GM12878 (cell line): ENCODE measurements around the gene GLIPR1L1.

Experiments used
- ATF3 ChIP-seq: IDR thresholded peaks from 2 replicates; pipeline ENCODE4 v1.6.1; 2011; ENCODE audit warnings: low read depth, mild to moderate bottlenecking, low read length, moderate library complexity, borderline replicate concordance; ENCODE audit errors: extremely low read depth
- HDAC2 ChIP-seq: fragments of 200-600 bp; sonication (generic); IDR thresholded peaks from 2 replicates; pipeline ENCODE4 v1.6.1; 2017
- TF ChIP-seq, protein P1 (sequence below): IDR thresholded peaks from 2 replicates; pipeline ENCODE4 v1.6.1; 2012; ENCODE audit warnings: low read depth, low read length, improper control_type of control experiment

DNA sequence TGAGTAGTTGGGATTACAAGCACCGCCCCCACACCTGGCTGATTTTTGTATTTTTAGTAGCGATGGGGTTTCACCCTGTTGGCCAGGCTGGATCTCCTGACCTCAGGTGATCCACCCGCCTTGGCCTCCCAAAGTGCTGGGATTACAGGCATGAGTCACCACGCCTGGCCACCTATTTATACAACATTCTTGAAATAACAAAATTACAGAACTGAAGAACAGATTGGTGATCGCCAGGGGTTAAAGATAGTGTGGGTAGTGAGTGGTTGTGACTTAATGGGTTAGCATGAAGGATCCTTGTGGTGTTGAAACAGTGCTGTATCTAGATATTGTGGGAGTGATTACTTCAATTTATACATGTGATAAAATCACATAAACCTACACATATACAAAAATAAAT, 7.4 kb downstream of the GLIPR1L1 start:
- TF ChIP-seq HDAC2 (no peak), ATF3 (no peak)
- TF ChIP-seq, protein P1, sequence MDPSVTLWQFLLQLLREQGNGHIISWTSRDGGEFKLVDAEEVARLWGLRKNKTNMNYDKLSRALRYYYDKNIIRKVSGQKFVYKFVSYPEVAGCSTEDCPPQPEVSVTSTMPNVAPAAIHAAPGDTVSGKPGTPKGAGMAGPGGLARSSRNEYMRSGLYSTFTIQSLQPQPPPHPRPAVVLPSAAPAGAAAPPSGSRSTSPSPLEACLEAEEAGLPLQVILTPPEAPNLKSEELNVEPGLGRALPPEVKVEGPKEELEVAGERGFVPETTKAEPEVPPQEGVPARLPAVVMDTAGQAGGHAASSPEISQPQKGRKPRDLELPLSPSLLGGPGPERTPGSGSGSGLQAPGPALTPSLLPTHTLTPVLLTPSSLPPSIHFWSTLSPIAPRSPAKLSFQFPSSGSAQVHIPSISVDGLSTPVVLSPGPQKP: no peak
